ENCODE results near the gene FIGLA. TPM values are rescaled to one million over a fixed set of nuclear protein-coding genes. Genes with fewer than 3 reads are reported as not detected.
A peak's percentile ranks its signal among the peaks of the same experiment; 100 is the strongest.

Gene FIGLA
- total and polyA plus RNA-seq, 5 donors: not detected

- Histone ChIP-seq H3K4me1 (ENCODE audit: control insufficient read depth, insufficient read depth, low read length) (no peaks in the 10 kb centered on the region), H3K4me3 (ENCODE audit: low read length) (peak overlapping the region; percentile 38), H3K27ac (ENCODE audit: low read length) (no peak overlapping the region), H3K9me3 (ENCODE audit: control insufficient read depth, low read length) (no peaks in the 10 kb centered on the region), H3K27me3 (ENCODE audit: control insufficient read depth, insufficient read depth) (peaks cover 3% of the 10 kb centered on the region)
- peak; percentile 60 to 82 (median 76) for DNase-seq
- intact Hi-C loops (cut with DNase I): loop anchor here in 2 of 4 donors (5.0 kb wide), 1 partner anchor 158 kb away; no protein-coding TSS in a partner anchor
- WGBS: 4% methylated on average over 33 of the region's 33 CpGs
- ATAC-seq: peak; percentile 75 to 89
These were observed 923 bp downstream of the FIGLA start for GRCh38 chr2:70789304-70790135.

- no peaks in the 10 kb centered on the region for H3K4me1 ChIP-seq (ENCODE audit: control insufficient read depth, insufficient read depth, low read length)
- H3K27ac ChIP-seq (ENCODE audit: low read length): no peak overlapping the region
- WGBS: 21% methylated on average over 7 of the region's 7 CpGs
- H3K9me3 ChIP-seq (ENCODE audit: control insufficient read depth, low read length): no peaks in the 10 kb centered on the region
- ATAC-seq (no peak), DNase-seq (peak in 1 of 3 donors; percentile 52)
- H3K4me3 ChIP-seq (ENCODE audit: low read length): no peak overlapping the region
- H3K27me3 ChIP-seq (ENCODE audit: control insufficient read depth, insufficient read depth): peaks cover 3% of the 10 kb centered on the region
- intact Hi-C loops (cut with DNase I): no loop called here
These were observed 5.1 kb downstream of the FIGLA start for GRCh38 chr2:70785137-70785911.

- peaks cover 3% of the 10 kb centered on the region for H3K27me3 ChIP-seq (ENCODE audit: control insufficient read depth, insufficient read depth)
- intact Hi-C loops (cut with DNase I): loop anchor here in 1 of 4 donors (5.0 kb wide), 1 partner anchor 127 kb away; no protein-coding TSS in a partner anchor
These were observed 6.1 kb downstream of the FIGLA start for GRCh38 chr2:70784320-70784719.

GRCh38 chr2:70779911-70780545 is 10.4 kb downstream of the FIGLA start:
- ATAC-seq: no peak
- WGBS: 58% methylated on average over 8 of the region's 8 CpGs
- H3K9me3 ChIP-seq (ENCODE audit: control insufficient read depth, low read length): no peaks in the 10 kb centered on the region
- DNase-seq: no peak
- H3K27ac ChIP-seq (ENCODE audit: low read length): no peak overlapping the region
- H3K4me1 ChIP-seq (ENCODE audit: control insufficient read depth, insufficient read depth, low read length): no peaks in the 10 kb centered on the region
- intact Hi-C loops (cut with DNase I): loop anchor here in 1 of 4 donors (5.0 kb wide), 1 partner anchor 123 kb away; no protein-coding TSS in a partner anchor
- H3K27me3 ChIP-seq (ENCODE audit: control insufficient read depth, insufficient read depth): no peaks in the 10 kb centered on the region
- H3K4me3 ChIP-seq (ENCODE audit: low read length): no peak overlapping the region

More at GRCh38 chr2:70784320-70784719, 6.1 kb downstream of the FIGLA start:
- Histone ChIP-seq H3K4me1 (ENCODE audit: control insufficient read depth, insufficient read depth, low read length) (no peaks in the 10 kb centered on the region), H3K4me3 (ENCODE audit: low read length) (no peak overlapping the region), H3K27ac (ENCODE audit: low read length) (no peak overlapping the region), H3K9me3 (ENCODE audit: control insufficient read depth, low read length) (no peaks in the 10 kb centered on the region)
- ATAC-seq (no peak), DNase-seq (no peak)
- 87% methylated on average over 2 of the region's 2 CpGs for WGBS

- intact Hi-C loops (cut with DNase I): no loop called here
- DNase-seq: no peak
- WGBS: 46% methylated on average over 3 of the region's 3 CpGs
- ATAC-seq: no peak
- no peaks in the 10 kb centered on the region for H3K4me1 ChIP-seq (ENCODE audit: control insufficient read depth, insufficient read depth, low read length)
- H3K4me3 ChIP-seq (ENCODE audit: low read length): no peak overlapping the region
- no peak overlapping the region for H3K27ac ChIP-seq (ENCODE audit: low read length)
- H3K27me3 ChIP-seq (ENCODE audit: control insufficient read depth, insufficient read depth): no peaks in the 10 kb centered on the region
- H3K9me3 ChIP-seq (ENCODE audit: control insufficient read depth, low read length): no peaks in the 10 kb centered on the region
These were observed 11.0 kb downstream of the FIGLA start for GRCh38 chr2:70779491-70779890.

- Histone ChIP-seq H3K4me1 (ENCODE audit: control insufficient read depth, insufficient read depth, low read length) (no peaks in the 10 kb centered on the region), H3K27ac (ENCODE audit: low read length) (no peak overlapping the region), H3K9me3 (ENCODE audit: control insufficient read depth, low read length) (no peaks in the 10 kb centered on the region), H3K27me3 (ENCODE audit: control insufficient read depth, insufficient read depth) (no peaks in the 10 kb centered on the region), H3K4me3 (ENCODE audit: low read length) (no peak overlapping the region)
- 56% methylated on average over 1 of the region's 1 CpG for WGBS
- ATAC-seq (no peak), DNase-seq (no peak)
- intact Hi-C loops (cut with DNase I): no loop called here
These were observed 11.8 kb downstream of the FIGLA start for GRCh38 chr2:70778676-70779075.

- H3K4me1 ChIP-seq (ENCODE audit: control insufficient read depth, insufficient read depth, low read length): no peaks in the 10 kb centered on the region
- intact Hi-C loops (cut with DNase I): no loop called here
- no peaks in the 10 kb centered on the region for H3K9me3 ChIP-seq (ENCODE audit: control insufficient read depth, low read length)
- DNase-seq (no peak), ATAC-seq (no peak)
- H3K4me3 ChIP-seq (ENCODE audit: low read length): no peak overlapping the region
- H3K27me3 ChIP-seq (ENCODE audit: control insufficient read depth, insufficient read depth): no peaks in the 10 kb centered on the region
- 68% methylated on average over 2 of the region's 2 CpGs for WGBS
- H3K27ac ChIP-seq (ENCODE audit: low read length): no peak overlapping the region
These were observed 13.0 kb downstream of the FIGLA start for GRCh38 chr2:70777450-70777849.

GRCh38 chr2:70776266-70776665 is 14.2 kb downstream of the FIGLA start:
- intact Hi-C loops (cut with DNase I): no loop called here
- Histone ChIP-seq H3K4me3 (ENCODE audit: low read length) (no peak overlapping the region), H3K27ac (ENCODE audit: low read length) (no peak overlapping the region), H3K27me3 (ENCODE audit: control insufficient read depth, insufficient read depth) (no peaks in the 10 kb centered on the region), H3K4me1 (ENCODE audit: control insufficient read depth, insufficient read depth, low read length) (no peaks in the 10 kb centered on the region), H3K9me3 (ENCODE audit: control insufficient read depth, low read length) (no peaks in the 10 kb centered on the region)
- DNase-seq: no peak
- no peak for ATAC-seq
- 90% methylated on average over 3 of the region's 3 CpGs for WGBS

- no peak for DNase-seq
- no peak overlapping the region for H3K27ac ChIP-seq (ENCODE audit: low read length)
- H3K4me1 ChIP-seq (ENCODE audit: control insufficient read depth, insufficient read depth, low read length): no peaks in the 10 kb centered on the region
- no peak overlapping the region for H3K4me3 ChIP-seq (ENCODE audit: low read length)
- H3K27me3 ChIP-seq (ENCODE audit: control insufficient read depth, insufficient read depth): no peaks in the 10 kb centered on the region
- WGBS: 46% methylated on average over 2 of the region's 2 CpGs
- no peak for ATAC-seq
- H3K9me3 ChIP-seq (ENCODE audit: control insufficient read depth, low read length): no peaks in the 10 kb centered on the region
- intact Hi-C loops (cut with DNase I): no loop called here
These were observed 15.3 kb downstream of the FIGLA start for GRCh38 chr2:70775141-70775540.

- Histone ChIP-seq H3K4me3 (ENCODE audit: low read length) (no peak overlapping the region), H3K27me3 (ENCODE audit: control insufficient read depth, insufficient read depth) (no peaks in the 10 kb centered on the region), H3K4me1 (ENCODE audit: control insufficient read depth, insufficient read depth, low read length) (no peaks in the 10 kb centered on the region), H3K9me3 (ENCODE audit: control insufficient read depth, low read length) (no peaks in the 10 kb centered on the region), H3K27ac (ENCODE audit: low read length) (no peak overlapping the region)
- intact Hi-C loops (cut with DNase I): no loop called here
- DNase-seq (no peak), ATAC-seq (no peak)
- WGBS: 76% methylated on average over 2 of the region's 2 CpGs
These were observed 17.8 kb downstream of the FIGLA start for GRCh38 chr2:70772486-70773155.
